Ishikawa (cell line): ENCODE data around the gene SST.

Experiments used
- CEBPB ChIP-seq: IDR thresholded peaks from 2 replicates; pipeline ENCODE4 v1.6.1; 2012
- CREB1 ChIP-seq: IDR thresholded peaks from 2 replicates; pipeline ENCODE4 v1.6.1; 2012; ENCODE audit warnings: low read depth
- EGR1 ChIP-seq: IDR thresholded peaks from 2 replicates; pipeline ENCODE4 v1.6.1; 2012
- EP300 ChIP-seq: IDR thresholded peaks from 2 replicates; pipeline ENCODE4 v1.6.1; 2012; ENCODE audit warnings: borderline replicate concordance
- FOXM1 ChIP-seq: IDR thresholded peaks from 2 replicates; pipeline ENCODE4 v1.6.1; 2012; ENCODE audit warnings: low read depth, borderline replicate concordance
- NFIC ChIP-seq: IDR thresholded peaks from 2 replicates; pipeline ENCODE4 v1.6.1; 2012
- RAD21 ChIP-seq: IDR thresholded peaks from 2 replicates; pipeline ENCODE4 v1.6.1; 2012; ENCODE audit warnings: low read depth
- TAF1 ChIP-seq: IDR thresholded peaks from 2 replicates; pipeline ENCODE4 v1.6.1; 2012; ENCODE audit warnings: low read depth, mild to moderate bottlenecking
- TCF12 ChIP-seq: IDR thresholded peaks from 2 replicates; pipeline ENCODE4 v1.6.1; 2012; ENCODE audit warnings: low read depth
- TEAD4 ChIP-seq: IDR thresholded peaks from 2 replicates; pipeline ENCODE4 v1.6.1; 2012
- YY1 ChIP-seq: IDR thresholded peaks from 2 replicates; pipeline ENCODE4 v1.6.1; 2012; ENCODE audit warnings: low read depth
- ZBTB7A ChIP-seq: IDR thresholded peaks from 2 replicates; pipeline ENCODE4 v1.6.1; 2012; ENCODE audit warnings: low read depth
- TF ChIP-seq, protein P1 (sequence below): IDR thresholded peaks from 2 replicates; pipeline ENCODE4 v1.6.1; 2012; ENCODE audit warnings: low read depth, mild to moderate bottlenecking
- TF ChIP-seq, protein P2 (sequence below): IDR thresholded peaks from 2 replicates; pipeline ENCODE4 v1.6.1; 2012
- TF ChIP-seq, protein P3 (sequence below): IDR thresholded peaks from 2 replicates; pipeline ENCODE4 v1.6.1; 2012

SST gene

DNA sequence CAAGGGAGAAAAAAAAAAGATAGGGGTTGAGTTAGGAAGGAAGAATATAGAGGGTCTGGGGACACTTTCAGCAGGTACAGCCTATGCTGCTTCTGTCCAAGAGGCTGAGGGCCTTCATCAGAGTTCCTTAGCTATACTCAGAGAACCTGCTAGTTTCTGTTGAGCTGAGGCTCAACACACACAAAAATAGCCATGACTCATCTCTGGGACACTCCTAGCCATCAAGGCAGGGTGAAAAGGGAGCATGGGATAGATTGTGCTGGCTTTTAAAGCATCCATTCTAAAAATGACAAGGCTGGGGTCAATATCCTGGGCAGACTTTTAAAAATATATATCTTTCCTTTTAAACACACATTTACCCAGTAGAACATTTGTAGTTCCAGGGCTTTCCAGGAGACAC lies 35.0 kb upstream of the SST start:
- TF ChIP-seq NFIC (no peak), CEBPB (no peak), TCF12 (no peak), YY1 (no peak)
- TF ChIP-seq, protein P1, sequence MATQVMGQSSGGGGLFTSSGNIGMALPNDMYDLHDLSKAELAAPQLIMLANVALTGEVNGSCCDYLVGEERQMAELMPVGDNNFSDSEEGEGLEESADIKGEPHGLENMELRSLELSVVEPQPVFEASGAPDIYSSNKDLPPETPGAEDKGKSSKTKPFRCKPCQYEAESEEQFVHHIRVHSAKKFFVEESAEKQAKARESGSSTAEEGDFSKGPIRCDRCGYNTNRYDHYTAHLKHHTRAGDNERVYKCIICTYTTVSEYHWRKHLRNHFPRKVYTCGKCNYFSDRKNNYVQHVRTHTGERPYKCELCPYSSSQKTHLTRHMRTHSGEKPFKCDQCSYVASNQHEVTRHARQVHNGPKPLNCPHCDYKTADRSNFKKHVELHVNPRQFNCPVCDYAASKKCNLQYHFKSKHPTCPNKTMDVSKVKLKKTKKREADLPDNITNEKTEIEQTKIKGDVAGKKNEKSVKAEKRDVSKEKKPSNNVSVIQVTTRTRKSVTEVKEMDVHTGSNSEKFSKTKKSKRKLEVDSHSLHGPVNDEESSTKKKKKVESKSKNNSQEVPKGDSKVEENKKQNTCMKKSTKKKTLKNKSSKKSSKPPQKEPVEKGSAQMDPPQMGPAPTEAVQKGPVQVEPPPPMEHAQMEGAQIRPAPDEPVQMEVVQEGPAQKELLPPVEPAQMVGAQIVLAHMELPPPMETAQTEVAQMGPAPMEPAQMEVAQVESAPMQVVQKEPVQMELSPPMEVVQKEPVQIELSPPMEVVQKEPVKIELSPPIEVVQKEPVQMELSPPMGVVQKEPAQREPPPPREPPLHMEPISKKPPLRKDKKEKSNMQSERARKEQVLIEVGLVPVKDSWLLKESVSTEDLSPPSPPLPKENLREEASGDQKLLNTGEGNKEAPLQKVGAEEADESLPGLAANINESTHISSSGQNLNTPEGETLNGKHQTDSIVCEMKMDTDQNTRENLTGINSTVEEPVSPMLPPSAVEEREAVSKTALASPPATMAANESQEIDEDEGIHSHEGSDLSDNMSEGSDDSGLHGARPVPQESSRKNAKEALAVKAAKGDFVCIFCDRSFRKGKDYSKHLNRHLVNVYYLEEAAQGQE = no peak
- TF ChIP-seq, protein P2, sequence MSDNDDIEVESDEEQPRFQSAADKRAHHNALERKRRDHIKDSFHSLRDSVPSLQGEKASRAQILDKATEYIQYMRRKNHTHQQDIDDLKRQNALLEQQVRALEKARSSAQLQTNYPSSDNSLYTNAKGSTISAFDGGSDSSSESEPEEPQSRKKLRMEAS = no peak

- TF ChIP-seq TEAD4 (no peak), NFIC (no peak), EGR1 (no peak), EP300 (no peak), ZBTB7A (no peak), TCF12 (no peak), FOXM1 (no peak), CREB1 (no peak), CEBPB (no peak), TAF1 (no peak), RAD21 (no peak)
- TF ChIP-seq, protein P3, sequence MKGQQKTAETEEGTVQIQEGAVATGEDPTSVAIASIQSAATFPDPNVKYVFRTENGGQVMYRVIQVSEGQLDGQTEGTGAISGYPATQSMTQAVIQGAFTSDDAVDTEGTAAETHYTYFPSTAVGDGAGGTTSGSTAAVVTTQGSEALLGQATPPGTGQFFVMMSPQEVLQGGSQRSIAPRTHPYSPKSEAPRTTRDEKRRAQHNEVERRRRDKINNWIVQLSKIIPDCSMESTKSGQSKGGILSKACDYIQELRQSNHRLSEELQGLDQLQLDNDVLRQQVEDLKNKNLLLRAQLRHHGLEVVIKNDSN = no peak
- TF ChIP-seq, protein P1 = no peak
- TF ChIP-seq, protein P2 = no peak
Observed at GRCh38 chr3:187702507-187703033, 32.4 kb upstream of the SST start, which contains the start of gene RTP2. TSS of gene RTP2 (minus strand) at chr3:187702557. CDS start at chr3:187702128, 429 bp downstream.

DNA sequence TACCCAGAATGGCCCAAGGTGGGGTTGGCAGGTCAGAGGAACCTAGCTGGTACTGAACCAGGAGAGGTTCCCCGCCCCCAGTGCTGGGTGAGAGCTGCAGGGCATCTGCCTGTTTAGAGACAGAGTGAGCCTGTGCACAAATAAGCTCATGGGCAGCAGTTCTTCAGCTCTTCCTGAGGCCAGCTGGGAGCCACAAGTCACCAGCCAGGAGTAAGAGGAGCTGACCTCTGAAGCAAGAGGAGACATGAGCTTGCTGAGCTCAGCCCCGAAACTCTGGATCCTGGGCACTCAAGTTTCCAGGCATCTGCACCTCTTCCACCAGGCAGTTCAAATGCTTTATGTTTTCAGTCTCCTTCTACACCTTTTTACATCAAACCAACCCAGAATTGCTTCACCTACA lies 30.1 kb upstream of the SST start:
- TF ChIP-seq ZBTB7A (no peak), YY1 (no peak), TEAD4 (no peak), CREB1 (no peak), FOXM1 (no peak), CEBPB (no peak), RAD21 (no peak), TAF1 (no peak), EGR1 (no peak), EP300 (no peak)
- TF ChIP-seq, protein P1 = no peak

- TF ChIP-seq EP300 (no peak), FOXM1 (no peak), CREB1 (no peak), TCF12 (no peak), CEBPB (no peak), TEAD4 (no peak), ZBTB7A (no peak), NFIC (no peak), EGR1 (no peak), YY1 (no peak)
- TF ChIP-seq, protein P3 = no peak
- TF ChIP-seq, protein P1 = no peak
Observed at GRCh38 chr3:187698499-187699399, 28.6 kb upstream of the SST start.
